Stimulated activated CD4-positive, alpha-beta T cell treated with anti-CD3 and anti-CD28 coated beads, Interleukin-4, amount 100 ng/mL, for 24 hours (primary cell): ENCODE results near the gene GRIK1.
"Not testable (repeated sequence)": the region's sequence is repeated elsewhere in the genome, so short reads cannot be mapped to it uniquely, and the experiment has no call there.

ENCODE experiments used
- DNase-seq: peaks from one replicate; pipeline ENCODE4 v3.0.0-alpha.2; 2020

GRIK1 gene

DNA sequence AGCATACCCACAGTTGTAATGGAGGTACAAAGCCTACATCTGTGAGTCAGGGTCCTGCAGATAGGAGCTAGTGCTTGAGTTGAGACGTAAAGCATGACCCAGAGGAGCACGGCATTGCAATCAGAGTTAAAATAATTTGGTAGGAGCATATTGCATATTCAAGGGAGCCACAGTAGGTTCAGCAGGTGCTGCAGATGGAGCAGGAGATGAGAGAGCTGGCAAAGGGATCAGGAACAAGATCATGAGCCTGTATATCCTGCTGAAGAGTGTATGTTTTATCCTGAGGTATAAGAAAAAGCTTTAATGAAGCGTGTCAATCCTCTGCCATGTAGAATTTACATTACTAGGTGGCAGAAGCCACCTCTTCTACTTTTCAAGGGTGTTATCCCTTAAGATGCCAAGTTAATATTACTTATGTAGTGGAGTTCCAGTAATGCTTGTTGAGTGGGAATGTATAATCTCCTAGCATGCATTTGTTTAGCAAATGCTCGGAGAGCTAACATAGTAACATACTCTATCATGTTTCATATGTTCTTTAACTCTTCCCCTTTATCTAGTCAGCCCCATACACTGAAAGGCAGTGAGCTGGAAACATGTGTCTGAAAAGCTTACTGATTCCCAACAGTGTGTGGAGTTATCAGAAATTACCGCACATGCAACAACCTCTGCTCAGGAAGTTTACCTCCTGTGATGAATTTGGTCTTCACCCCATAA lies 300.3 kb downstream of the GRIK1 start:
- no peak for DNase-seq

DNA sequence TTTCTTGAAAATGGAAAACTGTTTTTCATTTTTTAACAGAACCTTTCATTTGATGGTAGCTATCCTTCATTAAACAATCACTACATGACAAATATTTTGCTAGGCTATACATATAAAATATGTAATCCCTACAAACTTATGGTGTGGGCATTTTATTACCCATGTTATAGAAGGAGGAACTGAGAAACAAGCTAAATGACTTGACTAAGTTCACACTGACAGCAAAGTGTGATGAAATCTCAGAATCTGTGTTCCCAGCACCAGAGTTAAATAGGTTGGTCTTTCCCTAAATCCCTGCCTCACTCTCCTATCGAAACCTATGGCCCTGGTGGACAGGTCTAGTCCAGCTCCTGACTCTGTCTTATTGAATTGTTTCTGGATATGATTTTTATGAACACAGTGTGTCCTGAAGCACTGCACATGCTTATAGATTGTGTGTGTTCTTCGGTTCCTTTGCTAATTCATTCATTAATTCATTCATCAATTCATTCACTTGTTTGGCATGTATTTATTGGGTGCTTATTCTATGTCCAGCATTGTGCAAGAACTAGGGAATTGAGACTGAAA lies 301.0 kb downstream of the GRIK1 start:
- no peak for DNase-seq

DNA sequence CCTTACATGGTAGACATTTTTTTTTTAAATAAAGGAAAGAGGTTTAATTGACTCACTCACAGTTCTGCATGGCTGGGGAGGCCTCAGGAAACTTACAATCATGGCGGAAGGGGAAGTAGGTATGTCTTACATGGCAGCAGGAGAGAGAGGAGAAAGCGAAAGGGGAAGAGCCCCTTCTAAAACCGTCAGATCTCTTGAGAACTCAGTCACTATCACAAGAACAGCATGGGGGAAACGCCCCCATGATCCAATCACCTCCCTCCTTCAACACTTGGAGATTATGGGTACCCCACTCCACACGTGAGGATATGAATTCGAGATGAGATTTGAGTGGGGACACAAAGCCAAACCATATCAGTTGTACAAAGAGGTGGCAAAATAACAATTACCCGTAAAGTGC lies 301.7 kb downstream of the GRIK1 start:
- no peak for DNase-seq

DNA sequence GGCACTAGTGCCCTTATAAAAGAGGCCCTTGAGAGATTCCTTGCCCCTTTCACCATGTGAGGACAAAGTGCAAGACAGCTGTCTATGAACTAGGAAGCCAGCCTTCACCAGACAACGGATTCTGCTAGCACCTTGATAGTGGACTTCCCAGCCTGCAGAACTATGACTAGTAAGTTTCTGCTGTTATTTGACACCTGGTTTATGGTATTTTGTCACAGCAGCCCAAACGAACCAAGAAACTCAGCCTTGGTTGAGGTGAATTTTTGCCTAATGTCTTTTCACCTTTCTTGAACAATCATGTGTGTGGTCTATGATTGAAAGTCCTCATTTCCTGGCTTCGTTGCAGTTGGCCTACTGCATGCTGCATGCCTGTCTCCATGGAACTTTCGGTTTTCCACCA lies 302.2 kb downstream of the GRIK1 start:
- DNase-seq: no peak

DNA sequence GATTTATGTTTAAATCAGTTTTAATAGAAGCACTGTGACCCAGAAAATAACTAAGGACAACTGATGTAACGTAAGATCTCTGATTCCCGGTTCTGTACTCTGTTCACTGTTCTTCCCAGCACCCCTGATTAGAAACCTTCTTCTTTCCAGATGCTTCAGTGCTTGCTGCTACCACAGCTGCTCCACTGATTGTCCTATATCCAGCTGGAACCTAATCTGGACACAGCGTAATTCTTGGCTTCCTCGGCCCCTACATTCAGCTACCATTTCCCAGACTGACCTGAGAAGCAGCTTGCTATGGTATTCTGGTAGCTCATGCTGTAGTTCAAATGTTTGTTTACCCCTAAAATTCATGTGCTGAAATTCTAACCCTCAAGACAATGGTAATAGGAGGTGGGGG lies 302.7 kb downstream of the GRIK1 start:
- DNase-seq: no peak

DNA sequence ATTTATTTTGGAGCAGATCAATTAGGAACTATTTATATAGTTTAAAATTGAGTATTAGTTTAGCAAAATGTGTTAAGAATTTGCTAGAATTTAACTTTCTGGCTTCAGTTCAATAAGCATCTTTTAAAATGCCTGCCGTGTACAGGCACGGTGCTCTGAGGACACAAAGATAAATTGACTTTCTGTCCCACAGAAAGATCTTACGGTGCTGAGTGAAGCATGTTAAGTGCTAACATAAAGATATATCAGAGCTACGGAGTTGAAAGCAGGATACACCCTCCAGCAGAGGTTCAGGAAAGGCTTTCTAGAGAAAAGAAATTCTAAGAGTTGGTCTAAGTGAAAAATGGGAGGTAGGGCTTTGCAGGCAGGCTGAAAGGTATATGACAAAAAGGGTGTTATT lies 305.4 kb downstream of the GRIK1 start:
- no peak for DNase-seq

DNA sequence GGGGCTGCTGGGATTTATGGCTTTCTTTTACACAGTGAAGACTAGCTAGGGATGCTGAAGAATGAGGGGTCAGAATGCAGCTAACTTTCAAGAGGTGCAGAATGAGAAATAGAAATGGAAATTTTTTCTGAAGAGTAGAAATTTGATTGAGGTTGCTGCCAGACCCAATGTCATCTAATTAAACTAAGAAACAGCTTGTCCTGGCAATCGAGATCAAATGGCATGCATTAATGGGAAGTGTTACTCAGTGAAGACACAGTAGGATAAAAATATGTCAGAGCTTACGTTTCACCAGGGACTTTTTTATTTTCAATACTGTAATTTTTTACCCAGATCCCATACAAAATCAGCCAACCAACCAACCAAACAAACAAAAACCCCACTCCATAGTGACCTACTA lies 306.0 kb downstream of the GRIK1 start:
- no peak for DNase-seq

DNA sequence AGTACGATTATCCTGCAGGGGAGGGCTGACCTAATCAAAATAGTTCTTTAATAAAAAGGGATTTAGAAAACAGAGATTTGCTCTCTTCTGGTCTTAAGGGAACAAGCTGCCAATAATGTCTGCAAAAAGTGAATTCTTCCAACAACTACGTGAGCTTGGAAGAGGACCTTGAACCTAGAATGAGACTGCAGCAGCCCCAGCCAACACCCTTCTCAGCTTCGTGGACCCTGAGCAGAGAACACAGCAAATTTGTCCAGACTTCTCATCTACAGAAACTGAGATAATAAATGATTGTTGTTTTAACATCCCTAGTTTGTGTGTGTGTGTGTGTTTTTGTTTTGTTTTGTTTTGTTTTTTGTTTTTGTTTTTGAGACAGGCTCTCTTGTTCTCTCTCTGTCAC lies 309.4 kb downstream of the GRIK1 start:
- DNase-seq: no peak

DNA sequence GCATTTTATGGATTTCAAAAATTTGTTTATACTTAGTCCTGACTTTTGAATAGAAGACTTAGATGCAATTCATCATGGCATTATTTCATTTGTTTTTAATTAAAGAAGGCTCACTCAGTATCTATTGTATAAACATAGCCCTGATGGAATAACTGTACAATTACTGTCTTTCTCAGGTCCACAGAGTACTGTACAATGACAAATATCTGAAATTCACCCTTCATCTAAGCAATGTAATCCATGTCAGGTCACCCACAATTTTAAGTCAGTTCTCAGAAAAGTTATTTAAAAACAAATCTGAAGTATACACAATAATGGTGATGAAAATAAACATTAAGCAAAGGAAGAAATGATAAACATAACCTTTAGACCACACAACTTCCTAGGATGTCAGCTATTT lies 311.9 kb downstream of the GRIK1 start:
- no peak for DNase-seq

DNA sequence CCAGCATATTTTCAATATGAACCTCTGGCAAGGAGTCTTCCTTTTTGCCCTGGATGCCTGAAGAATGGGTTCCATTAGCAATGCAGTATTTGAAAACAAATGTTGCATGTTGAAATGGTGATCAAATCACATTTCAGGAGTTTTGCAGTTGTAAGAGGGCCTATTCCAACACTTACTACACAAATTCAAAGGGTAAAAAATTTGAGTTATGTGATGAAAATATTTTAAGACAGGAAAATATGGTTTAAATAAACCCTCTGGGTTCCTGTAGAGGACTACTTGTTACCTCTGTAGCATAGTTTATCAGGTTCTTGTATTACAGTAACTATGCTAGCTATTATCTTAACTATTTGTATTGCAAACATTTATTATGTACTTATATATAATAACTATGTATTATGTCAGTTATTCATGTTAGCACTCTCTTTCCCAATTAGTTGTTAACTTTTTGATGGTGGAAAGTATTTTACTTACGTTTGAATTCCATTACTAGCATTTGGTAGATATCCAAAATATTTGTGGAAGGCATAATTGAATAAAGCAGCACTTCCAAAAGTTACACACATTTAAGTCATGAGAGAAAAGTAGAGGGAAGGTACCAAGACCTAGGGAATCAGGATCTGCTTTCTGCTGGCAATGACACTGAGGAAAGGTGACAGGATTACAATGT lies 312.9 kb downstream of the GRIK1 start:
- no peak for DNase-seq

DNA sequence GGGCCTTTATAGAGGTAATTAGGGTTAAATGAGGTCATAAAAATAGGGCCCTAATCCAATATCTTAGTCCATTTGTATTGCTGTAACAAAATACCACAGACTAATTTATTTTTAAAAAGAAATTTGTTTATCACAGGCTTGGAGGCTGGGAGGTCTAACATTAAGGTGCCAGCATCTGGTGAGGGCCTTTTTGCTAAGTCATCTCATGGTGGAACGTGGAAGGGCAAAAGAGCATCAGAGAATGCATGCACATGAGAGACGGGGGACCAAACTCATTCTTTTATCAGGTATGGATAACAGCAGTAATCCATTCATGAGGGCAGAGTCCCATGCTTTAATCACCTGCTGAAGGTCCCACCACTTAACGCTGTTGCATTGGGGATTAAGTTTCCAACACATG lies 313.8 kb downstream of the GRIK1 start:
- DNase-seq: no peak

DNA sequence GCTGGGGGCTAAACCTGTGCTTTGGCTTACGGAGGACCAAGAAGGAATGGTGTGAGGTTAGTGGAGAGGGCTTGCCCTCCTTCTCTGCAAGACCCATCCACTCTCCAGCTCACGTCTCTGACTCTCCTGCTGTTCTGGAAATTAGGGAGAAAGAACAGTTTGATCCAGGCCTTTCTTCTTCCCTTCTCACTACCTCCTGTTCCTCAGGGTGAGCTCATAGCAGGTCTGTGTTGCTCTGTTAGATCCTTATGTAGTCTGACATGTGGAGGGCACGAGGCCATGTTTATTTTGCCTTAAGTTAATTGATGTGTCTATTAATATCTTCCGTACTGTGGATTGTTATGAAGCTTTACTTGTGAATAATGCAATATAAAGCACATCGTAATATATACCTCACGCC lies 315.0 kb downstream of the GRIK1 start:
- DNase-seq: no peak

DNA sequence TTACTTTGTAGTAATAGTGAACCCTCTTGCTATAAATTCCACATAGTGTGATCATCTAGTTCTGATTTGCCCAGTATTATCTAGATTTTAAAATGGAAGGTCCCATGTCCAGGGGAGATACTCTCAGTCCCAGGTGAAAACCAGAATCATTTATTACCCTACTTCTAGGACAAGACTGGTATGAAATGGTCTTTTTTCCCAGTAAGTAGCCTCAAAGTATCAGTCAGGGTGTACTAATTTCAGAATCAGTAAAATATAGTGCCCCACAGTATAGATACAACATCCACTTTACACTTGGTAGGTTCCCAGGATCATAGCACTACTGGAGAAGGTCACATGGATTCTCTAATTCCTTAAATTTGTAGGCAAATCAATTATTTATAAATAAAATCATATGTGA lies 318.3 kb downstream of the GRIK1 start:
- no peak for DNase-seq

DNA sequence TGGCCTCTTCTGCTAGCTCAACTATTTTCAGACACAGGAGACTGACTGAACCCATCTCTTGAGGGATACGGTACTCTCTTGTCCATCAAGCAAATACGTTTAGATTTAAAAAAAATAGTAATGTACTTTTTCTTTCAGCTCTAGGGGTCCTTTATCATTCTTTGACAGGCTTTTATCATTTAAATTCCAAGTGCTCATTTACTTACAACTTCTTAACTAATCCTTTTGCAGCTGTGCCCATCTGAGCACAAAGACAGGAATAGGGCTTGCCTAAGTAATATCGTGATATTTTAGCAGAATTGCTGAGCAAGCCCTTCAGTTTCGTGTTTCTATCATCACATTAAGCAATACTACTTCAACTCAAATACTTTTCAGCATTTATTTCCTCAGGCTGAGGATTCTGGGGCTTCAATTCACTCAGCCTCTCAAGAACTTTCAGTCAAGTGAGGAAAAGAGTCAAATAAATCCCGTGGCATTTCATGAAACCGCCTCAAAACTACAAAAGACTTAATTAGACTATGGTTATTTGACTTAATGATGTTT lies 323.5 kb downstream of the GRIK1 start:
- DNase-seq: no peak

DNA sequence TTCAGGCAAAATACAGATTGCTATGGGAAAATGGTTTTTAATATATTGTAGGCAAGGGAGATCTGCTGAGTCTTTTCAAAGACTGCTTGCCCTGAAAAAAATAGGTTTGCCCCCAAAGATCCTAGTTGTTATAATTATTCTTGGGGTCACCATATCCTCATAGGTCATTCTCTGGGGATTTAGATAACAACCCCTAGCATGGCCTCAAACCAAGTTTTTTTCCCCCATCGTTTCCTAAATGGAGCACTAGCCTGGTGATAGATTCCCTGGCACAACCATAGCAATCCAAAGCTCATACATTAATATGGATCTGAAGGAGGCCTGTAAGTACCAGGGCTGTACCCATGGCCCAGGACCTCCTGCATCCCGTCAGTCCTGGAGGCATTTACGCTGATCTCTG lies 325.9 kb downstream of the GRIK1 start:
- no peak for DNase-seq

DNA sequence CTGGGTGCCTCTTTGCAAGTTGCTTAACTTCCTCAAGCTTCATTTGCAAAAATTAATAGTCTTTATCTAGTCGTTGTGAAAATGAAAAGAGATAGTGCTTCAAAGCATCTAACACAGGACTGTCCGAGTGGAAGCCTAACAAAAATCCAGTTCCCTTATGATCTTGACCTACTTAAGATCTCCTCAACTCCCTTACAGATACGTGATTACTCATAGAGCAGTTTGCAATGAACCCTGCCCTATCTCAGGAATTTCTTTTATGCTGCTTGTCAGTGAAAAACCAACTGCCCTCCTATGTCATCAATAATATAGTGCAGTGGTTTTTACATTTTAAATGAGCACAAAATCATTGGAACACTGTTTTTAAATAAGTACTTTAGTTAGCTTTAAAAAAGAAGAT lies 326.8 kb downstream of the GRIK1 start:
- no peak for DNase-seq

DNA sequence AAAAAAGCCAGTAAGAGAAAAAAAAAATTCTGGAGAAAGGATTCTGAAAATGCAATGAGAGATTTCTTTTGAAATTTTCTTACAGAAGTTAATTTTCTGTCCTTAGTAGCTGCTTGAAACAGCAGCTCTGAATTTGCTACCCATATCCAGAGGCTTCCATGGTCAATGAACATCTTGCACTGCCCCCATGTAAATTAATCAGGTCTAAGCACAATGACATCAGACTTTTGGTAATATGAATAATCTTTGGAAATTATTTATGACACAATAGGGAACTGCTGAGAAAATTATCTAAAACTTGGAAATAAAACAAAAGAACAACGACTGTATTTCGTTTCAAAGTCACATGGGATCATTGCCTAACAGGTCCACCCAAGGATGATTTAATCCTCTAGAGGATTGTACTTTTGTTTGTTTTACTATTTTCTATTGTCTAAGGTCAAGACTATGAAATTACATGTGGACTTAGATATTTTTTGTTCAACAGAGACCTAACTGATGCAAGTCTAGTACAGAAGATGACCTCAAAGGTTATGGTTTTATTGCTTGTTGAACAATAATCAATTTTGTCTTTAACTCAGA lies 328.9 kb downstream of the GRIK1 start:
- DNase-seq: no peak

DNA sequence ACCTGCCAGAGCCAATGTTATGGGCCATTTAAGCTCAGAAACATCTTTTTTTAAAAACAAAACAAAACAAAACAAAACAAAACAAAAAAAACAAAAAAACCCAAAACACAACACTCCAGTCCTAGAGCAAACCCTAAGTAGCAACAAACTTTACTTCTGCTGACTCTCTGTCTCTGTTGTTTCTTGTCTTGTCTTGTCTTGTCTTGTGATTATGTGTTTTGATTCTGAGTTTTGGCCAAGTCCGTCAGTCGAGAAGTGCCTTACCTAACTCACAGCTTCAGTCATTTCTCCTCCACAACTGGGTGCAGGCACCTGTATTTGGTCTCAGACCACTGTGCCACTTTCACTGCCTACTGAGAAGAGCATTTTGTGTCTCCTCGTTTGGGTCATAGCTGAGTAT lies 333.2 kb downstream of the GRIK1 start:
- DNase-seq: no peak

DNA sequence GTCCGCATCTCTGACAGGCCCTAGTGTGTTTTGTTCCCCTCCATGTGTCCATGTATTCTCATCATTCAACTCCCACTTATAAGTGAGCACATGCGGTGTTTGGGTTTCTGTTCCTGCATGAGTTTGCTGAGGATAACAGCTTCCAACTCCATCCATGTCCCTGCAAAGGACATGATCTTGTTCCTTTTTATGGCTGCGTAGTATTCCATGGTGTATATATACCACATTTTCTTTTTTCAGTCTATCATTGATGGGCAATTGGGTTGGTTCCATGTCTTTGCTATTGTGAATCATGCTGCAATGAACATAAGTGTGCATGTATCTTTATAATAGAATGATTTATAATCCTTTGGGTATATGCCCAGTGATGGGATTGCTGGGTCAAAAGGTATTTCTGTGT lies 334.6 kb downstream of the GRIK1 start:
- DNase-seq: not testable (repeated sequence)

DNA sequence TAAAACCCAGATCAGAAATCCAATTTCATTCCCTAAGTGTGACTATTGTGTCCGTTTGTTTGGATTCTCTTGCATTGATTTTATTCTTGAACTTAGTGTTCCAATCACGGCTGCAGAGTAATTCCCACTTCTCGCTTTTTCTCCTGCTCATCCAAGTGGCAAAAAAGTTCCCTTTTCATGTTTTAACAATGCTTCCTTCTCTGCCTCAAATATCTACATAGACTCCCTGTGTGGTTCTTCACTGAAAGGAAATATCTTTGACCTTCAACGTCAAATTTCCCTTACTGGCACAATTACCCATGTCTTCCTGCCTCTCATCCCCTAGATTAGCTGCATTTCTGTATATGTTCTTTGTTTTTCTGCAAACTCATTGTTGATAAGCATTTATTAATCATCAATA lies 335.7 kb downstream of the GRIK1 start:
- DNase-seq: no peak

DNA sequence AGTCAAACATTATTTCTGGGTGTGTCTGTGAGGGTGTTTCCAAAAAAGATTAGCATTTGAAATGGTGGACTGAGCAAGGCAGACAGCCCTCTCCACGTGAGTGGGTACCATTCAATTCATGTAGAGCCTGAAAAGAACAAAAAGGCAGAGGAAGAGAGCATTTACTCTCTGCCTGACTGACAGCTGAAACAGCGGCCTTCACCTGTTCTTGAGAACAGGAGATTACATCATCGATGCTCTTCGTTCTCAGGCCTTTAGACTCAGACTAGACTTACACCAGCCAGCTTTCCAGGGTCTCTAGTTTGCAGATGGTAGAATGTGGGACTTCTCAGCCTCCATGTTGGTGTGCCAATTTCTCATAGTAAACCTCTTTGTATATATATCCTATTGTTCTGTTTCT lies 338.7 kb downstream of the GRIK1 start:
- DNase-seq: no peak

DNA sequence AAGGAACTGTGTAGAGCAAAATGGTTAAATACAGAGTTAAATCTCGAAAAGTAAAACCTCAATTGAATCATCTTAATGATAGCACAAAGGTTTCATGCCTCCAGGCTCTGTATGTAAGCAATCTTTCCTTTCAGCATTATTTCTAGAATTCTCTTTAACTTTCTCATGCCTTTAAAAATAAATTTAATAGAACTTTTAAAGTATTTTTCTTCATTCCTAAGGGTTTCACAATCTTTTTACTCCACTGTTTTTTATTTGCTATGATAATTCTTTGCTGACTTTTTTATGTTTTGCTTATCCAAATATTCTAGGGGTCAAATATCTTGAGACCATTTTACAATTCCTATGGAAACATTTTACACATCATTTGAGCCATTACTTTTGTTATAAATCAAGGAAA lies 353.1 kb downstream of the GRIK1 start:
- no peak for DNase-seq

DNA sequence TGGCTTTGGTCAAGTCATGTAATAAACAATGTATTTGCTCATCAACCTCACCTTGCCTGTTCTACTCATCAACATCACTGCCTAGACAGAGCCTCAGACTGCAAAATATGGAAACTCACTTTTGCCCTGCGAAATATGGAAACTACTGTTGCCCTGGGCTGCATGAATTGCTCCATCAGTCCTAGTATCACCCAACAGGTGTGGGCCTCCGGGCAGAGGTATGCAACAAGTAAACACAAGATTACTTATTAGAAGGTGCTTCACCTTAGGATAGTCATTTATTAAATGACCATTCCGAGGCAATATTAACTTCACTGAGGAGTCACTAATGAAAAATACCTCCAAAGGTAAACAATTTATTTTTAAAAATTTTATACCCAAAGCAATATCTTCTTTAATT lies 354.3 kb downstream of the GRIK1 start:
- DNase-seq: no peak

DNA sequence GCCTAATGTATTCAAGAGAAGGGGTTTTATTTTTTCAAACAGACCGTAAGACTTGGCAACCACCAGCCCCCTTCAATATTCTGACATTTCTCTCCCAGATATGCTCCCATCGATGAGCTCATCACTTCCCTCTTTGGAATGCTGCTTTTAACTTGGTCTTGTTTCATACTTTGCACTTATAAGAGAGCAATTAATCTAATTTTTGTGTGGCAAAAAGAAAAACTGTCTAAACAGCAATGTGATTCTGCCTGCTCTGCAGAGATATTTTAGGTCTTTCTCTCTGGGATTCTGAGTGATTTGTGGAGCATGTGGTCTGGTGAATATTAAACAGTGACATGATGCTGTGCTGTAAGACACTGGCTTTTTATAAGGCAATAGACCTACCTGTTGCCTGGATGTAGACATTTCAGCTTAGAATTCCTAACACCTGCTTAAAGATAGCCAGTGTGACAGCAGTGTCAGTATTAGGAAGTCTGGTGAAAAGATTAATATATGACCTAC lies 356.3 kb downstream of the GRIK1 start:
- DNase-seq: no peak
